KOPT-K1 (cell line): ENCODE results near the gene RAB32.
"Not testable (repeated sequence)": the region's sequence is repeated elsewhere in the genome, so short reads cannot be mapped to it uniquely, and the experiment has no call there.

Experiments used
- H3K27ac ChIP-seq: fragments of 200-600 bp; sonication (generic); 2 replicates; pipeline ENCODE4 v1.5.1; 2016; ENCODE audit warnings: antibody characterized with exemption, mild to moderate bottlenecking, low read depth, low read length; ENCODE audit not compliant: poor library complexity, severe bottlenecking
- H3K36me3 ChIP-seq: fragments of 200-600 bp; sonication (generic); 2 replicates; pipeline ENCODE4 v1.5.1; 2017; ENCODE audit warnings: antibody characterized with exemption, mild to moderate bottlenecking, low read length, moderate library complexity; ENCODE audit not compliant: insufficient read depth
- H3K9me3 ChIP-seq: fragments of 200-600 bp; sonication (generic); 2 replicates; pipeline ENCODE4 v1.5.1; 2017; ENCODE audit warnings: antibody characterized with exemption, low read length, mild to moderate bottlenecking; ENCODE audit not compliant: insufficient read depth, poor library complexity, severe bottlenecking

Gene RAB32

DNA sequence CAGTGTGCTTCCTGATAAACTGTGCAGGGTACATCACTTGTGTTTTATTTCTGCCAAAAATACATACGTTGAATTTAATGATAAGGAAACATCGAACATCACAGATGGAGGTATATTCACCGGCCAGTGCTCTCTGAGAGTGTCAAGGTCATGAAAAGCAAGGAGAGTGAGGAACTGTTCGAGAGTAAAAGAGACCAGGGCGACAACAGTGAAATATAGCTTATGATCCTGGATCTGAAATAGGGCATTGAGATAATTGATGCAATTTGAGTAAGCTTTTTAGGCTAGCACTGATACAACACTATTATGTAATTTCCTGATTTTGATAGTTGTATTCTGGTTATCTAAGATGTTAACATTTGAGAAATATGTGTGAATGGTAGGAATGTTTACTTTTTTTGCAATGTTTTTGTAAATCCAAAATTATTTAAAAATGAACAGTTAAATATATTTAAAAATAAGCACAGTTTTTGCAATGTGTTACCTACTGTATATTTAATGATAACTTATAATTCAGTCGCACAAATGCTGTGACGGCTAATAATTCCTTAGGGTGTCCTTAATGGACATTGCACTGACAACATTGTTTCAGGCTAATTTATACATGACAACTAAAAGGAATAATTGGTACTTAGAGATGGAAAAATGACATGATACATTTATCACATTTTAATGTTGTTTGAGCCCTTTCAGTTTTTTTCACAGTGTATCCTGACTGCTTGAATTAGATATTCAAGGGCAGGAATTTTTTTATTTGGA lies 9.9 kb downstream of the RAB32 start:
- H3K9me3 ChIP-seq = no peaks in the 10 kb centered on the region
- H3K36me3 ChIP-seq = peaks cover 42% of the 10 kb centered on the region
- H3K27ac ChIP-seq = no peak overlapping the region

DNA sequence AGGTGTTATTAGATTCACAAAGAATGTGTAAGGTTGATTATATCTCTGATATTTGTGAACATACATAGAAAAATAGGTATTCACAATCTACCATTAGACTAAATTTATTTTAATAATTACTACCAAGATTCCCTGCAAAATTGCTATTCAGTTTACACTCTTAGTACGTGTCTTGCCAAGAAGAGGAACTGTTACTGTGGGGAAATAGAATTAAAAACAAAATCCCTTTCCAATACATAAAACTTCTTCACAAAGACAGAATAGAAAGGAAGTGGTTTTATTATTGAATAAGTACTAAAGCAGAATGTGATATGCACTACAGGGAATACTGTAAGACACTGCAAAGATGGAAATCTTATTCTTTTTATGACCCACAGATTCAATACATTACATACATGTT lies 17.0 kb downstream of the RAB32 start:
- no peaks in the 10 kb centered on the region for H3K9me3 ChIP-seq
- 0 out of 2 replicates have a peak, but pooled peaks cover under 1% of the 10 kb centered on the region for H3K36me3 ChIP-seq
- H3K27ac ChIP-seq = no peak overlapping the region

DNA sequence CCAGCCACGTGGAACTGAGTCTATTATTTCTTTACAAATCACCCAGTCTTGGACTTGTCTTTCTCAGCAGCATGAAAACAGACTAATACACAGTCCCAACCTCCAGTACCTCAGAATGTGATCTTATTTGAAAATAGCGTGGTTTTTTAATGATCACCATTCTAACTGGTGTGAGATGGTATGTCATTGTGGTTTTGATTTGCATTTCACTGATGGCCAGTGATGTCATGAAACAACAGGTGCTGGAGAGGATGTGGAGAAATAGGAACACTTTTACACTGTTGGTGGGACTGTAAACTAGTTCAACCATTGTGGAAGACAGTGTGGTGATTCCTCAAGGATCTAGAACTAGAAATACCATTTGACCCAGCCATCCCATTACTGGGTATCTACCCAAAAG lies 23.0 kb downstream of the RAB32 start:
- H3K9me3 ChIP-seq, H3K27ac ChIP-seq, H3K36me3 ChIP-seq: not testable (repeated sequence)

DNA sequence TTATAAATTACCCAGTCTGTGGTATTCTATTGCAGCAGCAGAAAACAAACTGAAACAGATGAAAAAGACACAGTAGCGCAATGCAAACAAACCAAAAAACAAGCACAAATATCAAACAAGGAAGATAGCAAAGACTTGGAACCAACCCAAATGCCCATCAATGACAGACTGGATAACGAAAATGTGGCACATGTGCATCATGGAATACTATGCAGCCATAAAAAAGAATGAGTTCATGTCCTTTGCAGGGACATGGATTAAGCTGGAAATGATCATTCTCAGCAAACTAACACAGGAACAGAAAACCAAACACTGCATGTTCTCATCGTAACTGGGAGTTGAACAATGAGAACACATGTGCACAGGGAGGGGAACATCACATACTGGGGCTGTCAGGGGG lies 25.0 kb downstream of the RAB32 start:
- not testable (repeated sequence) for H3K27ac ChIP-seq, H3K36me3 ChIP-seq, H3K9me3 ChIP-seq

DNA sequence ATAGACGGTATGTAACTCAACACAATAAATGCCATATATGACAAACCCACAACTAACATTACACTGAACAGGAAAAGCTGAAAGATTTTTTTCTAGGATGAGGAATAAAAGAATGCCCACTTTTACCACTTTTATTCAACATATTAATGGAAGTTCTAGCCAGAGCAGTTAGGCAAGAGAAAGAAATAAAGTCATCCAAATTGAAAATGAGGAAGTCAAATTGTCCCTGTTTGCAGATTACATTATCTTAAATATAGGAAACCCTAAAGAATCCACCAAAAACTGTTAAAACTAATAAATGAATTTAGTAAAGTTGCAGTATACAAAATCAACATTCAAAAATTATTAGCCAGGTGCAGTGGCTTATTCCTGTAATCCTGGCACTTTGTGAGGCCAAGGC lies 30.6 kb downstream of the RAB32 start:
- no peaks in the 10 kb centered on the region for H3K9me3 ChIP-seq
- no peaks in the 10 kb centered on the region for H3K36me3 ChIP-seq
- H3K27ac ChIP-seq = no peak overlapping the region

DNA sequence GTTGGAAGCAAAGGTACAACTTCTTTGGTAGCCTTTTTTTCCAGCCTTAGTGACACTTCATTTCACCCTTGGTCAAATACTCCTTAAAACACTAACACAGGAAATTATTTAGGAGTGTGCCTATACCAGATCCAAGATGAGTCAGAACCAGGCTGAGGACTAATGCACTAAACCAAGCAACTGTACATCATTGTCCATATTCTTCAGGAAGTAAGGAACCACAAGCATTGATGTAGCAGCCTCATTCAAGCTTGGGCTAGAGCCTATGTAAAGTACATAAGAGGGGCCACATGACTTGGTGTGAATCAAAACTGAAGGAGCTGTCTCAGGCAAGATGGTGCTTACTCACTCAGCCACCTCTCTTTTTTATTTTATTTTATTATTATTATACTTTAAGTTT lies 34.4 kb downstream of the RAB32 start:
- Histone ChIP-seq H3K9me3 (no peaks in the 10 kb centered on the region), H3K36me3 (no peaks in the 10 kb centered on the region)

DNA sequence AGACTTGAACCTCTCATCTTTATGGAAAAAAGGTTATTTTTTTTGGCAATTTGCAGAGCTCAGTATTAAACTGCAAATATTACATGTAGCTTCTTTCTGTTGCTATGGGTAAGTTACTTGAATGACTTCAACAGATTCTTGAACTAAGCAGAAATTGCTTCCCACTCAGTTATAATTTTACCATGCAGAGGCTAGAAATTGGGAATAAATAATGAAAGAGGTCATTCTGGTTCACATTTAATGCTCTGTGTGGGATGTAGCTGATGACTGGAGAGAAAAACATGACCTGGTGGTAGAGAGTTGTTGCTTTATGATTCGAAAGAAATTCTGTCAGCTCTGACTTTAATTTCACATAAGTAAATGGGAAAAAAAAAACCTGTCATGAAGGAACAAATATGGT lies 38.3 kb downstream of the RAB32 start:
- no peaks in the 10 kb centered on the region for H3K9me3 ChIP-seq
- H3K36me3 ChIP-seq = no peaks in the 10 kb centered on the region
- H3K27ac ChIP-seq = no peak overlapping the region

More for the DNA sequence above, 34.4 kb downstream of the RAB32 start:
- no peak overlapping the region for H3K27ac ChIP-seq

DNA sequence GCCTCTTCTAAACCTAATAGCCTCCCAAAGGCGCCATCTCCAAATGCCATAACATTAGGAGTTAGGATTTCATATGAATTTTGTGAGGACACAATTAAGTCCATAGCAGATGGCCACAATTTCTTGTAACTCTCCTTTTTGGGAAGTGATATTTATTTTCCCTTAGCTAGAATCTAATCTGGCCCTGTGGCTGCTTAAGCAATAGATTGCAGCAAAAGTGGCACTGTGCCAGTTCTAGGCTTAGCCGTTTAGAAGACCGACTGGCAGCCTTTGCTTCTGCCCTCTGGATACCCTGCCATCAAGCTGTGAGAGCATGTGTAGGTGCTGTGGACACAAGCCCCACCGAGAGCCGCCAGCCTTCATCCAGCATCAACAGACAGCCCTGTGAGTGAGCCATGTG lies 39.2 kb downstream of the RAB32 start:
- H3K9me3 ChIP-seq = no peaks in the 10 kb centered on the region
- no peak overlapping the region for H3K27ac ChIP-seq
- H3K36me3 ChIP-seq = no peaks in the 10 kb centered on the region

DNA sequence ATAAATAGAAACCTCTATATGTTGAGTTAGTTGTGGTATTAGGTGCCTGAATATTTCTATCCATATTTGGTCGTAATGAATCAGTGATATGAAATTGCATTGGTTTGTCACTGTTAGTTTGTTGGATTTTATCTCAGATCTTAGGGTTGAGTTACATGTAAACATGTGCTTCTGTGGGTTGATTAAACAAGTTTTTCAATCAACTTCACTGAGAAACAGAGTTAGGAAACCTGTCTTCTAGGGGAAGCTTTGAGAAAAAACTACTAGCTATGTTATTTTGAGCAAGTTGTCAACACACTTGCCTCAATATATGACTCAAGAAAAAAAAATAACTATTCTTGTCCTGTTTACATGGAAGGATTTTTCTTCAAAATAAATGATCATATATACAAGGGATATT lies 40.3 kb downstream of the RAB32 start:
- no peaks in the 10 kb centered on the region for H3K36me3 ChIP-seq
- H3K27ac ChIP-seq = no peak overlapping the region
- H3K9me3 ChIP-seq = no peaks in the 10 kb centered on the region

DNA sequence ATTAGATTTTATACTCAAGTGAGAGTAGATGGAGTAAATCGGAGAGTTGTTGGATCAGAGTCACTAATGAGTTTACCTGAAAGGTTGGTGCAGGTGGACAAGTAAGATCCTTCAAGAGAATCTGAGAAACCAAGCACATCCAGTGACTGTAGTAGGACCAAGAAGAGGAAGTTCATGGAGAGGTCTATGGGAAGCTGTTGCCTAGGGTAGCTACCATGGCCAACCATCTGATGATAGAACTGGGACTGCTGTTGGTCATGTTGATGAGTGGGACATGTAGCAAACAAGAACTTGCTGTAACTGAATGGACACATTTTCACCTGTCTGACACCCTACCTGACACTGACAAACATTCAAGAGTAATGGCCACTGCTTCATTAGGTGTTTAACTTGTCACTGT lies 43.8 kb downstream of the RAB32 start:
- Histone ChIP-seq H3K9me3 (no peaks in the 10 kb centered on the region), H3K36me3 (no peaks in the 10 kb centered on the region), H3K27ac (no peak overlapping the region)

DNA sequence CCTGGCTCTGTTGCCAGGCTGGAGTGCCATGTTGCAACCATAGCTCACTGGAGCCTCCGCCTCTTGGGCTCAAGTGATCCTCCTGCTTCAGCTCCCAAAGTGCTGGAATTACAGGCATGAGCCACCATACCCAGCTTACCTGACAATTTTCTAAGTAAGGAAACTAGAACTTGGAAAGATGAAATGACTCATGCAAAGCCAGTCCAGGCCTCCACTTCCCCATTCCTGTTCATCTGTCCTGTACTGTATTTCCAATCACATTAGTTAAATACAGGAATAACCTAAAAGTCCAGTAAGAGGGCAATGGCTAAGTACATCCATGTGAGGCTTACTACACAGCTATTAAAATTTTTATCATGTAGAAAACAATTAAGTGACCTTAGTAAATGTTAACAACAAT lies 46.9 kb downstream of the RAB32 start:
- Histone ChIP-seq H3K27ac (no peak overlapping the region), H3K9me3 (no peaks in the 10 kb centered on the region), H3K36me3 (no peaks in the 10 kb centered on the region)

DNA sequence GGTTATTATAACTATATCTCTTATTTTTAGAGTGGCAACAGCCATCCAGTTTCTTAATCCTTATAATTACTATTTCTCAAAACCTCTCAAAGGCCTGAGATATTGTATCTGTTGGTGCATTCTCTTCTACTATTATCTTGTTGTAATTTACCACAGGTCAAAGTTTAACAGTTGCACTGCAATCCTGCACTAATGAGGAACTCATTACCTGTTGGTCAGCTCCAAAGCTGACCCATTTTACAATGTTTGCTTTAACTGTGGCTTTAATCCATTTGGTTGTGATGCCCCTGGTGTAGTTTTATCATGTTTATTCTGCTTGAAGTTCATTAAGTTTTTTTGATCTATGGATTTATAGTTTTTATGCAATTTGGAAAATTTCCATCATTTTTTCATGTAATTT lies 48.8 kb downstream of the RAB32 start:
- no peaks in the 10 kb centered on the region for H3K9me3 ChIP-seq
- no peak overlapping the region for H3K27ac ChIP-seq
- H3K36me3 ChIP-seq = no peaks in the 10 kb centered on the region

DNA sequence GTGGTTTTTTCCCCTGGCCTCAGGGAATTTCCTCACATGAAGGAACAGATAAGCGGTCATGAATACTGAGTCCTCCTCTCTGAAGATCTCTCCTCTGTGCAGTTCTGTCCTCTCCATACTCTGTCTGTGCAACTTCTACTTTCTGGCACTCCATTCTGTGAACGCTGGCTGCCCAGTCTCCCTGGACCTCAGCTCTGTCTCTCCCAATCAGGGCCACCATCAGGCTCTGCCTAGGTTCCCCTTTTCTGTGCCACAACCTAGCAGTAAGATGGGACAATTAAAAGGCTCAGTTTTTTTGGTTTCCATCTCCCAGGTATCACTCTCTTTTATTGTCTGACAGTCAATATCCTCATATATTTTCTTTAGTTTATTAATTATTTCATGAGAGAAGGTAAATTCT lies 50.4 kb downstream of the RAB32 start:
- no peak overlapping the region for H3K27ac ChIP-seq
- H3K9me3 ChIP-seq = no peaks in the 10 kb centered on the region
- H3K36me3 ChIP-seq = no peaks in the 10 kb centered on the region

DNA sequence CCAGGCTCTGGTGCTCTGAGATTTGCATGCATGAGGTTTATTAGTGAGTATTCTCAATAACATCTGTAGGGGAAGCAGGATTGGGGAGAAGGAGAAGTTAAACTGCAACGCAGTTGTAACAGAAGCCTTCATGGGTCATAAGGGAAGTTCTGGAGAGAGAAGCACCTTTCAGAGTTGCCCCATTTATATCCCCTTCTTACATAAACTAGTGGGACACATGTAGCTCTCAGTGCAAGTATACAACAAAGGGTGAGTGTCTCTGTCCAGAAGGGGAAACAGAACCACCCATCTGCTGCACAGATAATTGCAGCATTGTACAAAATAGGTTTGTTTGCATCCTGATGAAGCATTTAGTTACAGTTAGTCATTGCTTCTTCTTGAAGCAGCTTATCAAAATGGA lies 50.9 kb downstream of the RAB32 start:
- H3K9me3 ChIP-seq = no peaks in the 10 kb centered on the region
- no peak overlapping the region for H3K27ac ChIP-seq
- no peaks in the 10 kb centered on the region for H3K36me3 ChIP-seq

DNA sequence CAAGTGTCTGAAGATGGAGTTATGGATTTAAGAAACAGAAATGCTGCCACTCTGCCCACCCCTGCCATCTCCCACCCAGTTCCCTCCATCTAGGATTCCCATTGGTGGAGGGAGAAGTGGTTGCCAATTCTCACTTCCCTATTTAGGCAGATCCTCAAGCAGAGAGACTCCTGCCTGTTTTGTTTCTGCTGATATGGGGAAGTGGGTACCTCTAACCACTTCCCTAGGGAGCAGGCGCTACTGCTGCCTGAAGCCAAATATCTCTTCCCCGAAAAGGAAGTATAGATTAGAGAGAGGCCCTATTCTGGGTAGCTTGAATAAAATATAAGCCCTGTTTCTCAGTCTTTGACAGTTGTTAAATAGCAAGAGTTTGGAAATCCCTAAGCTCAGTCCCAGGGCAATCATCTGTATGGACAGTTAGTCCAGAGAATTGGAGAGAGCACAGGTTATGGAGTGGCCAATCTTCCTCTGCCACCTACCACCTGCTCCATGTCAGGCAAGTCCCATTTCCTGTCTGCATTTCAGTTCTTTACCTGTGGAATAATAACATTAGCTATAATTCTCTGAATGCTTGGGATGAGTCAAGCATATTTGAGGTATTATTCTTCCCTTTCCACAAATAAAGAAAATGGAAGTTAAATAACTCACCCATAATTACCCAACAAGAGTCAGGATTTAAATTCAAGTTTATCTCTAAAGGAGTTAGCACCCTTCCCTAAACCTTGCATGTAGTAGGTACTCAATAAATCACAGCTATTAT lies 52.5 kb downstream of the RAB32 start:
- Histone ChIP-seq H3K36me3 (no peaks in the 10 kb centered on the region), H3K9me3 (no peaks in the 10 kb centered on the region), H3K27ac (no peak overlapping the region)
